Central memory CD8-positive, alpha-beta T cell (primary cell): Measurements from ENCODE around the gene CRAT.
A peak's percentile ranks its signal among the peaks of the same experiment; 100 is the strongest.

Experiments used
- ATAC-seq: fragments of 150-1000 bp; cut with Tn5 transposase; replicated peaks from 2 replicates; pipeline ENCODE4 v1.10.0; 2022; ENCODE audit warnings: mild to moderate bottlenecking, moderate FRiP score, moderate number of reproducible peaks; ENCODE audit not compliant: poor library complexity, severe bottlenecking; ENCODE audit errors: extremely low read depth
- DNase-seq, 2 donors: peaks; one replicate each; pipeline ENCODE4 v3.0.0; 2021; ENCODE audit warnings: low spot score in 2 of 2
- H3K27ac Mint-ChIP-seq: one replicate; pipeline ENCODE4 v1.8.0; 2022; ENCODE audit warnings: low read depth, mild to moderate bottlenecking, moderate library complexity, mixed read lengths
- H3K27me3 Mint-ChIP-seq: one replicate; pipeline ENCODE4 v1.8.0; 2022; ENCODE audit warnings: mixed read lengths
- H3K36me3 Mint-ChIP-seq: one replicate; pipeline ENCODE4 v1.8.0; 2022; ENCODE audit warnings: mild to moderate bottlenecking, moderate library complexity, mixed read lengths; ENCODE audit not compliant: insufficient read depth
- H3K4me1 Mint-ChIP-seq: one replicate; pipeline ENCODE4 v1.8.0; 2022; ENCODE audit warnings: mixed read lengths
- H3K4me3 Mint-ChIP-seq: one replicate; pipeline ENCODE4 v1.8.0; 2022; ENCODE audit warnings: mild to moderate bottlenecking, moderate library complexity, mixed read lengths
- H3K9me3 Mint-ChIP-seq: one replicate; pipeline ENCODE4 v1.8.0; 2022; ENCODE audit warnings: mixed read lengths

Gene CRAT

GRCh38 chr9:129110740-129111527, at the start of gene CRAT, which contains the start of gene PTPA:
CRAT (minus strand) TSS chr9:129110793; CDS start chr9:129110509, 284 bp downstream.
PTPA (plus strand) TSS chr9:129111415; CDS start chr9:129111601, 186 bp downstream.
- Mint-ChIP-seq H3K27ac (peak within 1 kb of the TSS; percentile 67), H3K9me3 (no peaks in the 10 kb centered on the region), H3K27me3 (no peaks in the 10 kb centered on the region), H3K4me1 (peaks cover 23% of the 10 kb centered on the region), H3K4me3 (peak within 1 kb of the TSS; percentile 85), H3K36me3 (peaks cover 8% of the 10 kb centered on the region)
- DNase-seq, result peak; percentile 87 to 89
- ATAC-seq, result peak; percentile 91

GRCh38 chr9:129156163-129156562, 45.6 kb upstream of the CRAT start:
- Mint-ChIP-seq H3K4me1 (no peaks in the 10 kb centered on the region), H3K36me3 (peaks cover 2% of the 10 kb centered on the region), H3K27me3 (no peaks in the 10 kb centered on the region), H3K4me3 (no peak overlapping the region), H3K9me3 (no peaks in the 10 kb centered on the region), H3K27ac (no peak overlapping the region)
- no peak for DNase-seq
- ATAC-seq, result no peak

- no peak overlapping the region for H3K27ac Mint-ChIP-seq
- H3K4me1 Mint-ChIP-seq, result peaks cover under 1% of the 10 kb centered on the region
- no peak for ATAC-seq
- no peak overlapping the region for H3K4me3 Mint-ChIP-seq
- H3K27me3 Mint-ChIP-seq, result no peaks in the 10 kb centered on the region
- H3K9me3 Mint-ChIP-seq, result no peaks in the 10 kb centered on the region
- H3K36me3 Mint-ChIP-seq, result peaks cover 4% of the 10 kb centered on the region
- no peak for DNase-seq
Measured at GRCh38 chr9:129154866-129155477, 44.4 kb upstream of the CRAT start.

- H3K27ac Mint-ChIP-seq, result no peak overlapping the region
- no peaks in the 10 kb centered on the region for H3K9me3 Mint-ChIP-seq
- ATAC-seq (no peak), DNase-seq (no peak)
- H3K27me3 Mint-ChIP-seq, result no peaks in the 10 kb centered on the region
- H3K4me1 Mint-ChIP-seq, result peaks cover 15% of the 10 kb centered on the region
- H3K4me3 Mint-ChIP-seq, result no peak overlapping the region
- H3K36me3 Mint-ChIP-seq, result peaks cover 3% of the 10 kb centered on the region
Measured at GRCh38 chr9:129151469-129151868, 40.9 kb upstream of the CRAT start.

- Mint-ChIP-seq H3K4me1 (peaks cover 15% of the 10 kb centered on the region), H3K27ac (peak overlapping the region; percentile 46), H3K27me3 (no peaks in the 10 kb centered on the region), H3K9me3 (no peaks in the 10 kb centered on the region), H3K4me3 (no peak overlapping the region), H3K36me3 (peaks cover 3% of the 10 kb centered on the region)
- ATAC-seq (no peak), DNase-seq (no peak)
Measured at GRCh38 chr9:129150672-129151211, 40.1 kb upstream of the CRAT start.

- ATAC-seq (no peak), DNase-seq (no peak)
- no peaks in the 10 kb centered on the region for H3K27me3 Mint-ChIP-seq
- H3K4me1 Mint-ChIP-seq, result peaks cover 15% of the 10 kb centered on the region
- H3K27ac Mint-ChIP-seq, result no peak overlapping the region
- H3K4me3 Mint-ChIP-seq, result no peak overlapping the region
- H3K9me3 Mint-ChIP-seq, result no peaks in the 10 kb centered on the region
- H3K36me3 Mint-ChIP-seq, result peaks cover 3% of the 10 kb centered on the region
Measured at GRCh38 chr9:129150122-129150521, 39.5 kb upstream of the CRAT start.

GRCh38 chr9:129149442-129149841, 38.8 kb upstream of the CRAT start:
- Mint-ChIP-seq H3K9me3 (no peaks in the 10 kb centered on the region), H3K27me3 (no peaks in the 10 kb centered on the region), H3K4me1 (peaks cover 15% of the 10 kb centered on the region), H3K27ac (no peak overlapping the region), H3K36me3 (peaks cover 3% of the 10 kb centered on the region), H3K4me3 (no peak overlapping the region)
- ATAC-seq (no peak), DNase-seq (no peak)

GRCh38 chr9:129148463-129149204, 38.0 kb upstream of the CRAT start:
- Mint-ChIP-seq H3K4me1 (peaks cover 15% of the 10 kb centered on the region), H3K27ac (no peak overlapping the region), H3K4me3 (no peak overlapping the region), H3K27me3 (no peaks in the 10 kb centered on the region), H3K36me3 (peaks cover 7% of the 10 kb centered on the region), H3K9me3 (no peaks in the 10 kb centered on the region)
- DNase-seq (no peak), ATAC-seq (no peak)

GRCh38 chr9:129146441-129146941, 35.9 kb upstream of the CRAT start:
- ATAC-seq, result no peak
- DNase-seq, result no peak
- Mint-ChIP-seq H3K4me1 (peaks cover 16% of the 10 kb centered on the region), H3K4me3 (no peak overlapping the region), H3K36me3 (peaks cover 9% of the 10 kb centered on the region), H3K9me3 (no peaks in the 10 kb centered on the region), H3K27me3 (no peaks in the 10 kb centered on the region), H3K27ac (no peak overlapping the region)

- Mint-ChIP-seq H3K4me3 (no peak overlapping the region), H3K27me3 (no peaks in the 10 kb centered on the region)
- no peak for DNase-seq
Measured at GRCh38 chr9:129145841-129146292, 35.3 kb upstream of the CRAT start.

GRCh38 chr9:129145316-129145715, 34.7 kb upstream of the CRAT start:
- ATAC-seq (no peak), DNase-seq (no peak)
- Mint-ChIP-seq H3K4me1 (peaks cover 25% of the 10 kb centered on the region), H3K27ac (no peak overlapping the region), H3K27me3 (no peaks in the 10 kb centered on the region), H3K36me3 (peaks cover 8% of the 10 kb centered on the region), H3K4me3 (no peak overlapping the region), H3K9me3 (no peaks in the 10 kb centered on the region)

More at GRCh38 chr9:129145841-129146292, 35.3 kb upstream of the CRAT start:
- peaks cover 9% of the 10 kb centered on the region for H3K36me3 Mint-ChIP-seq
- H3K9me3 Mint-ChIP-seq, result no peaks in the 10 kb centered on the region
- H3K27ac Mint-ChIP-seq, result no peak overlapping the region
- peaks cover 22% of the 10 kb centered on the region for H3K4me1 Mint-ChIP-seq
- no peak for ATAC-seq
